Measurements from ENCODE around the gene TMC8. TPM values are rescaled to one million over a fixed set of nuclear protein-coding genes. Genes with fewer than 3 reads are reported as not detected.
"Not testable (repeated sequence)": the region's sequence is repeated elsewhere in the genome, so short reads cannot be mapped to it uniquely, and the experiment has no call there.

The TMC8 gene
- 100 to 1,000 TPM in 1 of 6 donors, 10 to 100 TPM in 5; 26.2 to 103 (median 55.2) TPM for polyA plus RNA-seq (ENCODE audit: low read depth in 6 of 6)

GRCh38 chr17:78130437-78131101 lies at the start of gene TMC8:
Gene TMC8, plus strand, starts transcription at chr17:78130771. Its CDS starts 818 bp downstream, at chr17:78131589.
- peak; percentile 83 for DNase-seq
- peak; percentile 21 to 22 for ATAC-seq (ENCODE audit: low read depth in 2 of 2)
- H3K4me3 Mint-ChIP-seq: peak within 1 kb of the TSS; percentile 95 to 100 (median 97)
- peaks cover 61 to 84% (median 61%) of the 10 kb centered on the region in 3 donors for H3K4me1 Mint-ChIP-seq
- peak within 1 kb of the TSS; percentile 95 to 99 (median 98) for H3K27ac Mint-ChIP-seq
- peaks cover 4 to 5% of the 10 kb centered on the region in 2 donors for H3K36me3 Mint-ChIP-seq
- no peaks in the 10 kb centered on the region for H3K27me3 Mint-ChIP-seq
- H3K9me3 Mint-ChIP-seq: no peaks in the 10 kb centered on the region

GRCh38 chr17:78081551-78081950 lies 49.0 kb upstream of the TMC8 start:
- H3K4me1 Mint-ChIP-seq: no peaks in the 10 kb centered on the region
- peaks cover 8 to 11% of the 10 kb centered on the region in 2 donors for H3K36me3 Mint-ChIP-seq
- no peak overlapping the region for H3K4me3 Mint-ChIP-seq
- H3K27ac Mint-ChIP-seq: no peak overlapping the region
- H3K27me3 Mint-ChIP-seq: no peaks in the 10 kb centered on the region
- ATAC-seq (ENCODE audit: low read depth in 2 of 2) (no peak), DNase-seq (no peak)
- no peaks in the 10 kb centered on the region for H3K9me3 Mint-ChIP-seq

GRCh38 chr17:78082355-78082872 lies 48.2 kb upstream of the TMC8 start:
- not testable (repeated sequence) for H3K4me3 Mint-ChIP-seq; DNase-seq; H3K27me3 Mint-ChIP-seq; H3K36me3 Mint-ChIP-seq; H3K9me3 Mint-ChIP-seq; ATAC-seq (ENCODE audit: low read depth in 2 of 2); H3K4me1 Mint-ChIP-seq
- H3K27ac Mint-ChIP-seq: peak overlapping the region in 1 of 6 donors; percentile 69

- no peaks in the 10 kb centered on the region for H3K27me3 Mint-ChIP-seq
- DNase-seq (no peak), ATAC-seq (ENCODE audit: low read depth in 2 of 2) (no peak)
- no peak overlapping the region for H3K4me3 Mint-ChIP-seq
- H3K9me3 Mint-ChIP-seq: no peaks in the 10 kb centered on the region
- H3K36me3 Mint-ChIP-seq: peaks cover 6 to 9% of the 10 kb centered on the region in 2 donors
- H3K27ac Mint-ChIP-seq: no peak overlapping the region
- no peaks in the 10 kb centered on the region for H3K4me1 Mint-ChIP-seq
Measured at GRCh38 chr17:78082988-78083387, 47.6 kb upstream of the TMC8 start.

GRCh38 chr17:78086740-78087139 lies 43.8 kb upstream of the TMC8 start:
- no peak for ATAC-seq (ENCODE audit: low read depth in 2 of 2)
- Mint-ChIP-seq H3K36me3 (peaks cover 9% of the 10 kb centered on the region in 2 donors), H3K9me3 (no peaks in the 10 kb centered on the region)

GRCh38 chr17:78088529-78088928 lies 42.0 kb upstream of the TMC8 start:
- H3K27me3 Mint-ChIP-seq: no peaks in the 10 kb centered on the region
- DNase-seq (no peak), ATAC-seq (ENCODE audit: low read depth in 2 of 2) (no peak)
- H3K4me1 Mint-ChIP-seq: no peaks in the 10 kb centered on the region
- no peaks in the 10 kb centered on the region for H3K9me3 Mint-ChIP-seq
- H3K36me3 Mint-ChIP-seq: peaks cover 9 to 15% of the 10 kb centered on the region in 2 donors
- no peak overlapping the region for H3K4me3 Mint-ChIP-seq
- H3K27ac Mint-ChIP-seq: no peak overlapping the region

More at GRCh38 chr17:78086740-78087139, 43.8 kb upstream of the TMC8 start:
- Mint-ChIP-seq H3K27me3 (no peaks in the 10 kb centered on the region), H3K4me3 (peak overlapping the region in 1 of 8 donors; percentile 35), H3K27ac (peak overlapping the region in 1 of 6 donors; percentile 88), H3K4me1 (no peaks in the 10 kb centered on the region)
- no peak for DNase-seq

GRCh38 chr17:78089576-78090281 lies 40.8 kb upstream of the TMC8 start:
- Mint-ChIP-seq H3K9me3 (no peaks in the 10 kb centered on the region), H3K4me3 (no peak overlapping the region), H3K27ac (peak overlapping the region in 1 of 6 donors; percentile 62), H3K27me3 (no peaks in the 10 kb centered on the region), H3K4me1 (no peaks in the 10 kb centered on the region), H3K36me3 (peaks cover 13 to 16% of the 10 kb centered on the region in 2 donors)
- DNase-seq (no peak), ATAC-seq (ENCODE audit: low read depth in 2 of 2) (no peak)

GRCh38 chr17:78092794-78093324 lies 37.7 kb upstream of the TMC8 start:
- Mint-ChIP-seq H3K4me3 (no peak overlapping the region), H3K27me3 (no peaks in the 10 kb centered on the region), H3K36me3 (peaks cover 12 to 15% of the 10 kb centered on the region in 2 donors), H3K9me3 (no peaks in the 10 kb centered on the region), H3K27ac (no peak overlapping the region), H3K4me1 (no peaks in the 10 kb centered on the region)
- no peak for DNase-seq
- ATAC-seq (ENCODE audit: low read depth in 2 of 2): no peak

GRCh38 chr17:78095035-78095434 lies 35.5 kb upstream of the TMC8 start:
- no peaks in the 10 kb centered on the region for H3K9me3 Mint-ChIP-seq
- H3K4me1 Mint-ChIP-seq: no peaks in the 10 kb centered on the region
- no peaks in the 10 kb centered on the region for H3K27me3 Mint-ChIP-seq
- no peak for DNase-seq
- ATAC-seq (ENCODE audit: low read depth in 2 of 2): no peak
- H3K27ac Mint-ChIP-seq: no peak overlapping the region
- no peak overlapping the region for H3K4me3 Mint-ChIP-seq
- H3K36me3 Mint-ChIP-seq: peaks cover 17 to 20% of the 10 kb centered on the region in 2 donors

- Mint-ChIP-seq H3K27ac (no peak overlapping the region), H3K27me3 (no peaks in the 10 kb centered on the region), H3K9me3 (no peaks in the 10 kb centered on the region), H3K4me3 (no peak overlapping the region), H3K4me1 (no peaks in the 10 kb centered on the region), H3K36me3 (peaks cover 18 to 24% of the 10 kb centered on the region in 2 donors)
- DNase-seq: no peak
- no peak for ATAC-seq (ENCODE audit: low read depth in 2 of 2)
Measured at GRCh38 chr17:78096093-78096492, 34.5 kb upstream of the TMC8 start.

GRCh38 chr17:78101112-78101511 lies 29.5 kb upstream of the TMC8 start:
- no peaks in the 10 kb centered on the region for H3K4me1 Mint-ChIP-seq
- H3K27ac Mint-ChIP-seq: peak overlapping the region in 1 of 6 donors; percentile 50
- ATAC-seq (ENCODE audit: low read depth in 2 of 2) (no peak), DNase-seq (no peak)
- no peaks in the 10 kb centered on the region for H3K27me3 Mint-ChIP-seq
- H3K9me3 Mint-ChIP-seq: no peaks in the 10 kb centered on the region
- H3K36me3 Mint-ChIP-seq: peaks cover 16 to 27% of the 10 kb centered on the region in 2 donors
- peak overlapping the region in 1 of 8 donors; percentile 74 for H3K4me3 Mint-ChIP-seq

GRCh38 chr17:78101542-78101941 lies 29.0 kb upstream of the TMC8 start:
- Mint-ChIP-seq H3K27me3 (no peaks in the 10 kb centered on the region), H3K9me3 (no peaks in the 10 kb centered on the region), H3K27ac (peak overlapping the region in 1 of 6 donors; percentile 74), H3K4me1 (no peaks in the 10 kb centered on the region), H3K4me3 (peak overlapping the region in 1 of 8 donors; percentile 37), H3K36me3 (peaks cover 16 to 27% of the 10 kb centered on the region in 2 donors)
- no peak for DNase-seq
- ATAC-seq (ENCODE audit: low read depth in 2 of 2): no peak

- ATAC-seq (ENCODE audit: low read depth in 2 of 2) (no peak), DNase-seq (no peak)
- H3K36me3 Mint-ChIP-seq: peaks cover 16 to 18% of the 10 kb centered on the region in 2 donors
- no peak overlapping the region for H3K4me3 Mint-ChIP-seq
- peak overlapping the region in 1 of 6 donors; percentile 43 for H3K27ac Mint-ChIP-seq
- no peaks in the 10 kb centered on the region for H3K4me1 Mint-ChIP-seq
- H3K27me3 Mint-ChIP-seq: no peaks in the 10 kb centered on the region
- no peaks in the 10 kb centered on the region for H3K9me3 Mint-ChIP-seq
Measured at GRCh38 chr17:78103311-78103710, 27.3 kb upstream of the TMC8 start.

Measured in naive B cell (primary cell).